Thyroid gland (tissue), 4 donors: ENCODE data around the gene CARS1. TPM values are rescaled to one million over a fixed set of nuclear protein-coding genes. Genes with fewer than 3 reads are reported as not detected.
A peak's percentile ranks its signal among the peaks of the same experiment; 100 is the strongest.

ENCODE experiments used
- DNase-seq, 2 donors: peaks; one replicate each; pipeline ENCODE4 v3.0.0-alpha.2; 2019
- H3K27ac ChIP-seq, 3 donors: fragments of 200-600 bp; sonication (generic); 1 replicate in 2 of 3; 2 replicates in 1 of 3; pipeline ENCODE4 v1.5.1; 2016 to 2019; ENCODE audit warnings: mild to moderate bottlenecking in 1 of 3, moderate library complexity in 1 of 3
- H3K27me3 ChIP-seq: fragments of 200-600 bp; sonication (generic); one replicate; pipeline ENCODE4 v1.5.1; 2019
- H3K36me3 ChIP-seq, 2 donors: fragments of 200-600 bp; sonication (generic); one replicate each; pipeline ENCODE4 v1.5.1; 2016 to 2019
- H3K4me1 ChIP-seq, 2 donors: fragments of 200-600 bp; sonication (generic); one replicate each; pipeline ENCODE4 v1.5.1; 2017 to 2019
- H3K4me3 ChIP-seq, 3 donors: fragments of 200-600 bp; sonication (generic); replicated peaks in 1 of 3; 1 replicate in 2 of 3; 2 replicates in 1 of 3; pipeline ENCODE4 v1.5.1; 2016; ENCODE audit warnings: mild to moderate bottlenecking in 1 of 3
- H3K9me3 ChIP-seq: fragments of 200-600 bp; sonication (generic); one replicate; pipeline ENCODE4 v1.5.1; 2017
- POLR2A ChIP-seq, 2 donors: fragments of 450-650 bp; IDR thresholded peaks; one replicate each; pipeline ENCODE4 v1.6.1; 2017; ENCODE audit warnings: antibody characterized with exemption in 2 of 2, mild to moderate bottlenecking in 2 of 2, moderate library complexity in 1 of 2
- WGBS, 2 donors: methylation state at CpG; one replicate each; pipeline ENCODE4 v1.1.5; 2017; 5-methylcytosine and 5-hydroxymethylcytosine counted together
- intact Hi-C: fragments of 100-400 bp; cut with DNase I; formaldehyde crosslinking; loops from one replicate; pipeline ENCODE4 v1.15.1; 2023
- total RNA-seq, 4 donors: library from RNA; depleted of rRNA; stranded (reverse); fragments of >200 nt; gene quantifications; one replicate each; pipeline ENCODE4 v1.2.3, GENCODE V29; 2016
- TF ChIP-seq, protein P1 (sequence below), 6 experiments: fragments of 200-600 bp in 3 of 6; fragments of 450-650 bp in 3 of 6; sonication (generic) in 3 of 6; IDR thresholded peaks; one replicate each; pipeline ENCODE4 v1.5.1; 2016 to 2019; ENCODE audit warnings: antibody characterized with exemption in 6 of 6, mild to moderate bottlenecking in 2 of 6, inconsistent platforms in 1 of 6, moderate library complexity in 1 of 6

The CARS1 gene
- total RNA-seq, 4 donors from 2014 or later, result 36.7 to 56.2 (median 50.1) TPM

DNA sequence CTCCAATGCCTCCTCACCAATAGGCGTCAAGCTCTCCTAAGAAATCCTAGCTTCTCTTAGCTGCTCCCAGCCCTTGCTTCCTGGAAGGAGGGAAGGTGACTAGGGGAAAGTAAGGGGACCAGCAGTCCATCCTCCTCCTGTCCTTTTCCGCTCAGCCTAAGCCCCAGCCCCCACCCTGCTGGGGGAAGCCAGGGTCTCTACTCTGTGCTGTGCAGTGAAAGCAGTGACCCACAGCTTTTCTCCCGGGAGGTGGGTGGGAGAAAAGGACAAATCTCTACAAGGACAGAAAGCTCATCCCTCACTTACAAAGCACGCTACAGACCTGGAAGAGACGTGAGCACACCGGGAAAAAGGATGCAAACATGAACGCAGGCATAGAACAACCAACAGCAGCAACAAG, 97.1 kb downstream of the CARS1 start:
- H3K27ac ChIP-seq, result no peak overlapping the region

GRCh38 chr11:2958251-2958650, 99.0 kb downstream of the CARS1 start:
- intact Hi-C loops, result no loop called here
- TF ChIP-seq, protein P1, sequence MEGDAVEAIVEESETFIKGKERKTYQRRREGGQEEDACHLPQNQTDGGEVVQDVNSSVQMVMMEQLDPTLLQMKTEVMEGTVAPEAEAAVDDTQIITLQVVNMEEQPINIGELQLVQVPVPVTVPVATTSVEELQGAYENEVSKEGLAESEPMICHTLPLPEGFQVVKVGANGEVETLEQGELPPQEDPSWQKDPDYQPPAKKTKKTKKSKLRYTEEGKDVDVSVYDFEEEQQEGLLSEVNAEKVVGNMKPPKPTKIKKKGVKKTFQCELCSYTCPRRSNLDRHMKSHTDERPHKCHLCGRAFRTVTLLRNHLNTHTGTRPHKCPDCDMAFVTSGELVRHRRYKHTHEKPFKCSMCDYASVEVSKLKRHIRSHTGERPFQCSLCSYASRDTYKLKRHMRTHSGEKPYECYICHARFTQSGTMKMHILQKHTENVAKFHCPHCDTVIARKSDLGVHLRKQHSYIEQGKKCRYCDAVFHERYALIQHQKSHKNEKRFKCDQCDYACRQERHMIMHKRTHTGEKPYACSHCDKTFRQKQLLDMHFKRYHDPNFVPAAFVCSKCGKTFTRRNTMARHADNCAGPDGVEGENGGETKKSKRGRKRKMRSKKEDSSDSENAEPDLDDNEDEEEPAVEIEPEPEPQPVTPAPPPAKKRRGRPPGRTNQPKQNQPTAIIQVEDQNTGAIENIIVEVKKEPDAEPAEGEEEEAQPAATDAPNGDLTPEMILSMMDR (IDR thresholded peaks at IDR 0.05), result no peak
- no peak for TF ChIP-seq POLR2A (IDR thresholded peaks at IDR 0.05)
- Histone ChIP-seq H3K9me3 (no peaks in the 10 kb centered on the region), H3K36me3 (peaks cover 51 to 68% of the 10 kb centered on the region in 2 donors), H3K27me3 (no peaks in the 10 kb centered on the region), H3K4me3 (no peak overlapping the region), H3K4me1 (no peaks in the 10 kb centered on the region), H3K27ac (no peak overlapping the region)
- no peak for DNase-seq
- 81 to 84% methylated on average over 3 of the region's 3 CpGs for WGBS, 2 donors

More for the DNA sequence above, 97.1 kb downstream of the CARS1 start:
- TF ChIP-seq, protein P1 (IDR thresholded peaks at IDR 0.05), result no peak
- no peak for TF ChIP-seq POLR2A (IDR thresholded peaks at IDR 0.05)
- Histone ChIP-seq H3K4me1 (peaks cover 4 to 7% of the 10 kb centered on the region in 2 donors), H3K27me3 (no peaks in the 10 kb centered on the region), H3K4me3 (no peak overlapping the region), H3K36me3 (peaks cover 57 to 60% of the 10 kb centered on the region in 2 donors), H3K9me3 (no peaks in the 10 kb centered on the region)
- intact Hi-C loops, result no loop called here
- DNase-seq, result no peak
- 93 to 95% methylated on average over 7 of the region's 7 CpGs for WGBS, 2 donors

GRCh38 chr11:2955906-2956476, 101.2 kb downstream of the CARS1 start:
- no peak overlapping the region for H3K4me3 ChIP-seq
- no peak overlapping the region for H3K27ac ChIP-seq
- 72 to 77% methylated on average over 6 of the region's 6 CpGs for WGBS, 2 donors
- H3K4me1 ChIP-seq, result peaks cover 8 to 9% of the 10 kb centered on the region in 2 donors
- TF ChIP-seq, protein P1 (IDR thresholded peaks at IDR 0.05), result no peak
- no peak for DNase-seq
- no peaks in the 10 kb centered on the region for H3K9me3 ChIP-seq
- no peaks in the 10 kb centered on the region for H3K27me3 ChIP-seq
- intact Hi-C loops, result no loop called here
- H3K36me3 ChIP-seq, result peaks cover 60 to 71% of the 10 kb centered on the region in 2 donors

DNA sequence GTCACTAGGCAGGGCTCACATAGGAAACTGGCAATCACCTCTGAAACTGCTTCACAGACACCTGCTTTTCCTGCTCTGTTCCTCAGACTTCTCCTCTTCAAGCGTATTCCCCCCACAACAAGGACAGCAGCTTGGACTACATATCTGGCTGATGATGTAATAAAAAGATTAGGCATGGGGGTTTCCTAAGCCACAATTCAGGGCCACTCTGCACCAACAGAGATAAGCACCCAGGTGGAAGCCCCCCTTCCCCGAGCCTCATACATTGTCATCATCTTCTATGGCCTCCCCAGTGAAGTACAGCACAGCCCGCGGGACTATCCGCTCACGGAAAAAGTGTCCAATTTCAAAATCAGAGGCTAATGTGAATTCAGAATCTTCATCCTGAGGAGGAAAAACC, 103.0 kb downstream of the CARS1 start:
- no peak for DNase-seq
- no peaks in the 10 kb centered on the region for H3K9me3 ChIP-seq
- no peak overlapping the region for H3K4me3 ChIP-seq
- H3K27me3 ChIP-seq, result no peaks in the 10 kb centered on the region
- peaks cover 8 to 10% of the 10 kb centered on the region in 2 donors for H3K4me1 ChIP-seq
- intact Hi-C loops, result no loop called here
- WGBS, 2 donors, result 93 to 95% methylated on average over 6 of the region's 6 CpGs
- TF ChIP-seq, protein P1 (IDR thresholded peaks at IDR 0.05), result no peak
- no peak for TF ChIP-seq POLR2A (IDR thresholded peaks at IDR 0.05)
- peaks cover 53 to 73% of the 10 kb centered on the region in 2 donors for H3K36me3 ChIP-seq
- H3K27ac ChIP-seq, result no peak overlapping the region

GRCh38 chr11:2952290-2952689, 104.9 kb downstream of the CARS1 start:
- H3K36me3 ChIP-seq, result peaks cover 37 to 54% of the 10 kb centered on the region in 2 donors
- intact Hi-C loops, result no loop called here

More at GRCh38 chr11:2952290-2952689, 104.9 kb downstream of the CARS1 start:
- Histone ChIP-seq H3K9me3 (no peaks in the 10 kb centered on the region), H3K27ac (peak overlapping the region in 1 of 3 donors; percentile 52), H3K4me1 (peaks cover 8 to 16% of the 10 kb centered on the region in 2 donors), H3K27me3 (no peaks in the 10 kb centered on the region), H3K4me3 (no peak overlapping the region)
- DNase-seq, result no peak
- 76% methylated on average over 6 of the region's 6 CpGs; no CpG with 5 or more reads in 1 of the 2 donors for WGBS, 2 donors
- no peak for TF ChIP-seq POLR2A (IDR thresholded peaks at IDR 0.05)
- TF ChIP-seq, protein P1 (IDR thresholded peaks at IDR 0.05), result no peak
